ENCODE measurements around the gene PODXL.

DNA sequence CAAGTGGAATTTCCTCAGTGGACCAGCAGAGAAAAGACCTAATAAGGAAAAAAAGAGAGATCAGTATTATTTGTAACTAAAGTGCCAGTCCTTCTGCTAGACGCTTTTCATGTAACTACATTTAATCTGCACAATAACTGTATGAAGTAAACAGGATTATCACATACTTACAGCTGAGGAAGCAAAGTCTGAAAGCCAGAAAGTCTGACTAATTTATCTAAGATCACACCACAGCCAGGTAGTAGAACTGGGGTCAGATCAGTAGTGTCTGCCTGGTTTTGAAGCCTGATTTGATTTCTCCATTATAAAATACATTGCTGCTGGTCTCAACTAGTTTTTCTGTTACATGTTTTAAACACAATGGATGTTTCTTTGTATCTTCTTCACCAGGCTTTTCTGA is 69.2 kb downstream of the PODXL start:
- no peak for TF ChIP-seq POLR2A (IDR thresholded peaks at IDR 0.05)
- TF ChIP-seq, protein P1, sequence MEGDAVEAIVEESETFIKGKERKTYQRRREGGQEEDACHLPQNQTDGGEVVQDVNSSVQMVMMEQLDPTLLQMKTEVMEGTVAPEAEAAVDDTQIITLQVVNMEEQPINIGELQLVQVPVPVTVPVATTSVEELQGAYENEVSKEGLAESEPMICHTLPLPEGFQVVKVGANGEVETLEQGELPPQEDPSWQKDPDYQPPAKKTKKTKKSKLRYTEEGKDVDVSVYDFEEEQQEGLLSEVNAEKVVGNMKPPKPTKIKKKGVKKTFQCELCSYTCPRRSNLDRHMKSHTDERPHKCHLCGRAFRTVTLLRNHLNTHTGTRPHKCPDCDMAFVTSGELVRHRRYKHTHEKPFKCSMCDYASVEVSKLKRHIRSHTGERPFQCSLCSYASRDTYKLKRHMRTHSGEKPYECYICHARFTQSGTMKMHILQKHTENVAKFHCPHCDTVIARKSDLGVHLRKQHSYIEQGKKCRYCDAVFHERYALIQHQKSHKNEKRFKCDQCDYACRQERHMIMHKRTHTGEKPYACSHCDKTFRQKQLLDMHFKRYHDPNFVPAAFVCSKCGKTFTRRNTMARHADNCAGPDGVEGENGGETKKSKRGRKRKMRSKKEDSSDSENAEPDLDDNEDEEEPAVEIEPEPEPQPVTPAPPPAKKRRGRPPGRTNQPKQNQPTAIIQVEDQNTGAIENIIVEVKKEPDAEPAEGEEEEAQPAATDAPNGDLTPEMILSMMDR (IDR thresholded peaks at IDR 0.05 in 4 of 5, conservative IDR thresholded peaks at IDR 0.05 in 1 of 5): no peak

All from gastrocnemius medialis (tissue), 4 donors.